Measurements from ENCODE around the gene CD163L1. TPM values are rescaled to one million over a fixed set of nuclear protein-coding genes. Genes with fewer than 3 reads are reported as not detected.
A peak's percentile ranks its signal among the peaks of the same experiment; 100 is the strongest.
"Not testable (repeated sequence)": the region's sequence is repeated elsewhere in the genome, so short reads cannot be mapped to it uniquely, and the experiment has no call there.

Gene CD163L1
- total RNA-seq, 1 donor from 2014 or later = 0.58 TPM

- H3K4me1 Mint-ChIP-seq = no peaks in the 10 kb centered on the region
- H3K27me3 Mint-ChIP-seq = peaks cover 12% of the 10 kb centered on the region
- H3K27ac Mint-ChIP-seq = no peak overlapping the region
- peaks cover 4% of the 10 kb centered on the region for H3K9me3 Mint-ChIP-seq
- TF ChIP-seq CTCF (IDR thresholded peaks at IDR 0.05) = no peak
- DNase-seq (no peak), ATAC-seq (ENCODE audit: low read depth) (no peak)
- intact Hi-C loops (cut with micrococcal nuclease) = no loop called here
- no peaks in the 10 kb centered on the region for H3K36me3 Mint-ChIP-seq (ENCODE audit: low read depth)
- ChIA-PET CTCF (no interaction called here), POLR2A (no interaction called here)
- H3K4me3 Mint-ChIP-seq = no peak overlapping the region
These were observed 6.7 kb upstream of the CD163L1 start for GRCh38 chr12:7450667-7451066.

- intact Hi-C loops (cut with micrococcal nuclease) = no loop called here
- Mint-ChIP-seq H3K4me1 (no peaks in the 10 kb centered on the region), H3K27me3 (peaks cover 12% of the 10 kb centered on the region), H3K36me3 (ENCODE audit: low read depth) (no peaks in the 10 kb centered on the region), H3K27ac (no peak overlapping the region), H3K9me3 (no peaks in the 10 kb centered on the region), H3K4me3 (no peak overlapping the region)
- no peak for TF ChIP-seq CTCF (IDR thresholded peaks at IDR 0.05)
- ATAC-seq (ENCODE audit: low read depth) (no peak), DNase-seq (no peak)
- ChIA-PET CTCF (no interaction called here), POLR2A (no interaction called here)
These were observed 4.1 kb upstream of the CD163L1 start for GRCh38 chr12:7448099-7448498.

GRCh38 chr12:7444537-7444936 is 584 bp upstream of the CD163L1 start:
- TF ChIP-seq CTCF (IDR thresholded peaks at IDR 0.05) = no peak
- no peak overlapping the region for H3K27ac Mint-ChIP-seq
- DNase-seq = no peak
- ChIA-PET CTCF (no interaction called here), POLR2A (no interaction called here)
- intact Hi-C loops (cut with micrococcal nuclease) = no loop called here
- H3K27me3 Mint-ChIP-seq = peaks cover 26% of the 10 kb centered on the region
- H3K9me3 Mint-ChIP-seq = peaks cover 2% of the 10 kb centered on the region
- no peak for ATAC-seq (ENCODE audit: low read depth)
- no peak overlapping the region for H3K4me3 Mint-ChIP-seq
- H3K4me1 Mint-ChIP-seq = no peaks in the 10 kb centered on the region
- no peaks in the 10 kb centered on the region for H3K36me3 Mint-ChIP-seq (ENCODE audit: low read depth)

GRCh38 chr12:7441216-7441615 is 2.7 kb downstream of the CD163L1 start:
- no peaks in the 10 kb centered on the region for H3K4me1 Mint-ChIP-seq
- no peak overlapping the region for H3K4me3 Mint-ChIP-seq
- no peak overlapping the region for H3K27ac Mint-ChIP-seq
- TF ChIP-seq CTCF (IDR thresholded peaks at IDR 0.05) = no peak
- ATAC-seq (ENCODE audit: low read depth) (no peak), DNase-seq (no peak)
- peaks cover 26% of the 10 kb centered on the region for H3K27me3 Mint-ChIP-seq
- no peaks in the 10 kb centered on the region for H3K36me3 Mint-ChIP-seq (ENCODE audit: low read depth)
- peaks cover 3% of the 10 kb centered on the region for H3K9me3 Mint-ChIP-seq
- ChIA-PET CTCF (no interaction called here), POLR2A (no interaction called here)
- intact Hi-C loops (cut with micrococcal nuclease) = no loop called here

GRCh38 chr12:7439579-7440505 is 4.1 kb downstream of the CD163L1 start:
- Mint-ChIP-seq H3K27ac (no peak overlapping the region), H3K4me3 (no peak overlapping the region), H3K9me3 (peaks cover 3% of the 10 kb centered on the region), H3K27me3 (peaks cover 26% of the 10 kb centered on the region), H3K4me1 (no peaks in the 10 kb centered on the region), H3K36me3 (ENCODE audit: low read depth) (no peaks in the 10 kb centered on the region)
- peak; percentile 34 for ATAC-seq (ENCODE audit: low read depth)
- no peak for DNase-seq
- no peak for TF ChIP-seq CTCF (IDR thresholded peaks at IDR 0.05)
- intact Hi-C loops (cut with micrococcal nuclease) = no loop called here
- CTCF ChIA-PET = no interaction called here
- POLR2A ChIA-PET = no interaction called here

GRCh38 chr12:7438291-7438995 is 5.5 kb downstream of the CD163L1 start:
- H3K27ac Mint-ChIP-seq, CTCF ChIA-PET: not testable (repeated sequence)
- H3K27me3 Mint-ChIP-seq = peaks cover 26% of the 10 kb centered on the region

GRCh38 chr12:7437494-7437893 is 6.5 kb downstream of the CD163L1 start:
- H3K4me1 Mint-ChIP-seq = not testable (repeated sequence)

More at GRCh38 chr12:7438291-7438995, 5.5 kb downstream of the CD163L1 start:
- H3K9me3 Mint-ChIP-seq; intact Hi-C loops (cut with micrococcal nuclease); POLR2A ChIA-PET; H3K36me3 Mint-ChIP-seq (ENCODE audit: low read depth); H3K4me1 Mint-ChIP-seq; ATAC-seq (ENCODE audit: low read depth); H3K4me3 Mint-ChIP-seq; DNase-seq: not testable (repeated sequence)

More at GRCh38 chr12:7437494-7437893, 6.5 kb downstream of the CD163L1 start:
- intact Hi-C loops (cut with micrococcal nuclease); H3K36me3 Mint-ChIP-seq (ENCODE audit: low read depth); DNase-seq; POLR2A ChIA-PET; ATAC-seq (ENCODE audit: low read depth); CTCF ChIA-PET; H3K4me3 Mint-ChIP-seq; H3K9me3 Mint-ChIP-seq; H3K27ac Mint-ChIP-seq: not testable (repeated sequence)
- peaks cover 26% of the 10 kb centered on the region for H3K27me3 Mint-ChIP-seq

All from activated B cell treated with CpG ODN at 0.5 μM for 24 hours (primary cell).